GM12874 (cell line): ENCODE data around the gene SEMA4D.
A peak's percentile ranks its signal among the peaks of the same experiment; 100 is the strongest.

Experiments used
- CTCF ChIP-seq: IDR thresholded peaks from 2 replicates; pipeline ENCODE4 v1.5.1; 2011; ENCODE audit warnings: low read depth, mild to moderate bottlenecking, control low read depth, low read length, moderate library complexity; ENCODE audit not compliant: insufficient read depth

SEMA4D gene

GRCh38 chr9:89428901-89429890, 68.7 kb downstream of the SEMA4D start:
- TF ChIP-seq CTCF: peak; percentile 65

DNA sequence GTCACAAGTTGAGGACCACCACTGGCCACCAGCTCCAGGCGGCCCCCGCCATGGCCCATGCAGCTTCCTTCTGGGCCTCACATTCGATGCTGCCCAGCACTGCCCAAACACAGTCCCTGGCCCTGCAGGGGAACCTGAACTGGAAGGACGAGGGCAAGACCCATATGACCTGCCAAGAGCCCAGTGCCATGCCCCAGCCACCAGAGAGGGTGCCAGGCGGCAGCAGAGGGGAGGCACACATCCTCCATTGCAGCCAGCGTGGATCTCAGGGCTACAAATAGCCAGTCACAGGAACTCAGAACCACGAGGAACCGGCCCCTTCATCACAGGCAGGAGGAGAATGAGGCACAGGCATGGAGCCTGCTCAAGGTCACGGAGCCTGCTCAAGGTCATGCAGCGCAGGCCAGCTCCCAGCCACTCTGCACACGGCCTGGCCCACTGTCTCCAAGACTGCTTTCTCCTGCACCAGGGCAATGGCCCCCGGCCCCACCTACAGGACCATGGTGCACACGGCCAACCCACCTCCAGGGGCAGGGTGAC, 69.6 kb downstream of the SEMA4D start:
- no peak for TF ChIP-seq CTCF

DNA sequence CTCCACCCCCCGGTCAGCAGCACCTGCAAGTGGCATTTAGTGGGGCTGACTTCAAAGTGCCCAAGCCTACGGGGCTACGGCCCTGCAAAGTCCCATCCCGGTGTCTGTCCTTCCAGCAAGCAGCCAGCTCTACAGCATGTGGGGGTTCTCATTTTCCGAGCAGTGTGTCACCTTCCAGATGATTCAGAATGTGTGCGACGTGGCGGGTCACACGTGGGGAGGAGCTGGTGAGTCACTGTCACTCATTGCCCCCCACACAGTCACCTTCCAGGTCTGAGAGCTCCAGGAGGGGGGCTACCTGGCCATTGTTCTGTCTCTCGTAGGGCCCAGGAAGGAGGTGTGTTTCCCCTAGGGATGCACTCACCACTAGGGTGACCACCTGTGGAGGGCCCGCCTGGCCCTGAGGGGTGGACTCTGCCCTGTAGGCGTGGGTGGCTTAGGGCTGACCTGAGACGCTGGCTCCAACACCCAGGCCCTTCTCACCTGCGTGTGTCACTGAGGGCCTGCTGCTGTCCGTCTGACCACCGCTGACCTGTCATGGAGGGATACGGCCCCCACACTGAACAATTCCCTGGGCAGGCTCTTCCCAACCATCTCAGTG, 70.2 kb downstream of the SEMA4D start:
- TF ChIP-seq CTCF: no peak

GRCh38 chr9:89426384-89426961, 71.4 kb downstream of the SEMA4D start:
- TF ChIP-seq CTCF: no peak

DNA sequence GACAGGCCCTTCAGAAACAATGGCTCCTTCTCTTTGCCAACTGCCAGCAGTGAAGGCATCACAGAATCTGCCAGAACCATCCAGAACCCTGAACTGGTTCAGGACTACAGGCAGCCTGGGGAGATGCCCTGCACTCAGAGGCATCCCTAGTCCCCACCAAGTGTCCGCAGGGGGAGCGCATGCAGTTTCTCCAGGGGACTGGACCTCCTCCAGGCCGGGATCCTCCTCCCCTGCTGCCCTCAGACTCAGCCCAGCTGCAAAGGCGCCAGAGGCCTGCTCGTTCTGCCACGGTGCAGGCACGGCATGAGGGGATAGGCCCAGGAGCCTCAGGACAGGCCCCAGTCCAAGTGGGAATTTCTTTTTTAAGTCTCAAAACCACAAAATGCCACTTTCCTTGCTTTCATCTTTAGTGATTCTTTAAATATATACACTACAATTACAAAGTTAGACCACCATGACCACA, 72.0 kb downstream of the SEMA4D start:
- no peak for TF ChIP-seq CTCF

GRCh38 chr9:89425024-89425805, 72.7 kb downstream of the SEMA4D start:
- no peak for TF ChIP-seq CTCF
